CD14-positive monocyte (primary cell): ENCODE measurements around the gene CACUL1. TPM values are rescaled to one million over a fixed set of nuclear protein-coding genes. Genes with fewer than 3 reads are reported as not detected.

Experiments used
- DNase-seq, 3 donors: peaks; one replicate each; pipeline ENCODE4 v3.0.0-alpha.2; 2011 to 2022
- H2AFZ ChIP-seq: 2 replicates; pipeline ENCODE4 v1.6.0; 2012; ENCODE audit warnings: mild to moderate bottlenecking, low read depth, low read length, inconsistent platforms; ENCODE audit not compliant: insufficient read depth, poor library complexity, severe bottlenecking
- H3K27ac ChIP-seq, 2 donors: 1 replicate in 1 of 2; 2 replicates in 1 of 2; pipeline ENCODE4 v1.5.1; 2012 to 2013; ENCODE audit warnings: low read length in 2 of 2, control low read depth in 1 of 2, inconsistent platforms in 1 of 2, low read depth in 1 of 2, mild to moderate bottlenecking in 1 of 2
- H3K27me3 ChIP-seq, 2 donors: one replicate each; pipeline versions ENCODE4 v1.6.0 to v1.6.1; 2011 to 2013; ENCODE audit warnings: low read length in 2 of 2; ENCODE audit not compliant: control insufficient read depth in 2 of 2, insufficient read depth in 2 of 2
- H3K36me3 ChIP-seq, 2 donors: replicated peaks in 1 of 2; 1 replicate in 1 of 2; 2 replicates in 1 of 2; pipeline versions ENCODE4 v1.5.1 to v1.6.1; 2012 to 2013; ENCODE audit warnings: low read length in 2 of 2, control low read depth in 1 of 2, inconsistent platforms in 1 of 2, mild to moderate bottlenecking in 1 of 2; ENCODE audit not compliant: insufficient read depth in 2 of 2, control insufficient read depth in 1 of 2
- H3K4me1 ChIP-seq, 2 donors: 1 replicate in 1 of 2; 2 replicates in 1 of 2; pipeline versions ENCODE4 v1.5.1 to v1.6.1; 2012 to 2013; ENCODE audit warnings: low read length in 2 of 2, control low read depth in 1 of 2, inconsistent platforms in 1 of 2, mild to moderate bottlenecking in 1 of 2, moderate library complexity in 1 of 2; ENCODE audit not compliant: insufficient read depth in 2 of 2, control insufficient read depth in 1 of 2
- H3K4me2 ChIP-seq: replicated peaks from 2 replicates; pipeline ENCODE3; 2012; ENCODE audit warnings: low read length, moderate library complexity, mild to moderate bottlenecking; ENCODE audit not compliant: poor library complexity, severe bottlenecking; ENCODE audit errors: extremely low read depth
- H3K4me3 ChIP-seq, 3 experiments: fragments of 200-600 bp in 1 of 3; sonication (generic) in 1 of 3; replicated peaks in 1 of 3; 1 replicate in 2 of 3; 2 replicates in 1 of 3; pipeline ENCODE4 v1.5.1; 2011 to 2013; ENCODE audit warnings: low read length in 3 of 3, mild to moderate bottlenecking in 3 of 3, control low read depth in 2 of 3, low read depth in 2 of 3, inconsistent platforms in 1 of 3, moderate library complexity in 1 of 3
- H3K79me2 ChIP-seq: 2 replicates; pipeline ENCODE4 v1.6.0; 2012; ENCODE audit warnings: mild to moderate bottlenecking, control low read depth, inconsistent platforms, low read length, moderate library complexity; ENCODE audit not compliant: insufficient read depth
- H3K9ac ChIP-seq: 2 replicates; pipeline ENCODE4 v1.6.0; 2017; ENCODE audit warnings: low read length, mild to moderate bottlenecking; ENCODE audit not compliant: insufficient read depth, poor library complexity, severe bottlenecking
- H3K9me3 ChIP-seq, 2 donors: replicated peaks in 1 of 2; 1 replicate in 1 of 2; 2 replicates in 1 of 2; pipeline versions ENCODE4 v1.5.1 to v1.6.1; 2012 to 2013; ENCODE audit warnings: low read length in 2 of 2, control low read depth in 1 of 2; ENCODE audit not compliant: control insufficient read depth in 1 of 2, insufficient read depth in 1 of 2
- H4K20me1 ChIP-seq: 2 replicates; pipeline ENCODE4 v1.6.0; 2012; ENCODE audit warnings: mild to moderate bottlenecking, low read length, control low read depth, moderate library complexity; ENCODE audit not compliant: insufficient read depth
- H3K27ac Mint-ChIP-seq, 7 donors: one replicate each; pipeline ENCODE4 v1.8.0; 2020; ENCODE audit warnings: mild to moderate bottlenecking in 7 of 7, mixed read lengths in 7 of 7, moderate library complexity in 6 of 7, inconsistent platforms in 2 of 7
- H3K27me3 Mint-ChIP-seq, 3 donors: one replicate each; pipeline ENCODE4 v1.8.0; 2021 to 2022; ENCODE audit warnings: low read depth in 3 of 3, mild to moderate bottlenecking in 3 of 3, mixed read lengths in 3 of 3, moderate library complexity in 3 of 3, inconsistent platforms in 1 of 3
- H3K36me3 Mint-ChIP-seq, 2 donors: one replicate each; pipeline ENCODE4 v1.8.0; 2020; ENCODE audit warnings: mixed read lengths in 2 of 2, inconsistent platforms in 1 of 2, mild to moderate bottlenecking in 1 of 2
- H3K4me1 Mint-ChIP-seq: one replicate; pipeline ENCODE4 v1.8.0; 2020; ENCODE audit warnings: mild to moderate bottlenecking, mixed read lengths
- H3K4me3 Mint-ChIP-seq, 2 donors: one replicate each; pipeline ENCODE4 v1.8.0; 2020; ENCODE audit warnings: mild to moderate bottlenecking in 2 of 2, mixed read lengths in 2 of 2, moderate library complexity in 1 of 2
- H3K9me3 Mint-ChIP-seq, 7 donors: one replicate each; pipeline ENCODE4 v1.8.0; 2020 to 2022; ENCODE audit warnings: mixed read lengths in 7 of 7, mild to moderate bottlenecking in 6 of 7, moderate library complexity in 6 of 7, inconsistent platforms in 2 of 7
- WGBS: methylation state at CpG from one replicate; pipeline ENCODE4 v1.1.5; 2013; ENCODE audit warnings: missing lambda C conversion rate; ENCODE audit not compliant: insufficient coverage; 5-methylcytosine and 5-hydroxymethylcytosine counted together
- intact Hi-C, 2 donors: fragments of 100-400 bp; cut with micrococcal nuclease; formaldehyde crosslinking; loops; one replicate each; pipeline versions ENCODE4 v1.15.0 to v1.15.1; 2023
- polyA plus RNA-seq, 3 donors: library from polyadenylated mRNA; depleted of rRNA in 1 of 3; unstranded in 2 of 3; stranded (reverse) in 1 of 3; fragments of 300-500 nt in 2 of 3; fragments of >200 nt in 1 of 3; fragmentation: Illumina TruSeq in 2 of 3; gene quantifications; 1 replicate in 2 of 3; 2 replicates in 1 of 3; pipeline ENCODE4 v1.2.3, GENCODE V29; 2012 to 2021
- TF ChIP-seq, protein P1 (sequence below): fragments of 200-600 bp; IDR thresholded peaks from one replicate; pipeline ENCODE4 v1.8.0; 2022; ENCODE audit warnings: antibody characterized with exemption, mild to moderate bottlenecking

The CACUL1 gene
- polyA plus RNA-seq, 3 donors: 18.1 to 50.8 (median 38.8) TPM

DNA sequence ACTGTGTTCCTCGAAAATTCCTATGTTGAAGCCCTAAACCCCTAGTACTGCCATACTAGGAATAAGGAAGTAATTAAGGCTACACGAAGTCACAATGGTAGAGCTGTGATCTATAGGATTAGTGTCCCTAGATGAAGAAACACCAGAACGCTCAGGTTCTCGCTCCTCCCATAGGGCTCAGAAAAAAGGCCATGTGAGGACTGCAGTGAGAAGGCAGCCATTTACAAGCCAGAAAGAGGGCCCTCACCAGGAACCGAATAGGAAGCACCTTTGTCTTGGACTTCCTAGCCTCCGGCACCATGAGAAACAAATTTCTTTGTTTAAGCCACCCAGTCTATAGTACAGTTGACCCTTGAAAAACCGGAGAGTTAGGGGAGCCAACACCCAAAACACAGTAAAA lies 46.2 kb downstream of the CACUL1 start:
- Histone ChIP-seq H3K4me1 (no peaks in the 10 kb centered on the region), H3K27me3 (no peaks in the 10 kb centered on the region), H3K9ac (no peak overlapping the region), H3K9me3 (no peaks in the 10 kb centered on the region), H3K27ac (no peak overlapping the region), H3K4me2 (no peak overlapping the region), H2AFZ (no peak overlapping the region), H3K79me2 (no peaks in the 10 kb centered on the region), H3K4me3 (no peak overlapping the region), H4K20me1 (peaks cover 90% of the 10 kb centered on the region), H3K36me3 (peaks cover 15 to 51% of the 10 kb centered on the region in 2 donors)
- H3K9me3 Mint-ChIP-seq: no peaks in the 10 kb centered on the region
- DNase-seq: no peak
- peaks cover 0 to 2% (median 0%) of the 10 kb centered on the region in 3 donors for H3K27me3 Mint-ChIP-seq
- WGBS: 100% methylated on average over 3 of the region's 7 CpGs
- peaks cover 33 to 36% of the 10 kb centered on the region in 2 donors for H3K36me3 Mint-ChIP-seq
- no peak overlapping the region for H3K27ac Mint-ChIP-seq
- no peak overlapping the region for H3K4me3 Mint-ChIP-seq
- intact Hi-C loops: no loop called here
- TF ChIP-seq, protein P1, sequence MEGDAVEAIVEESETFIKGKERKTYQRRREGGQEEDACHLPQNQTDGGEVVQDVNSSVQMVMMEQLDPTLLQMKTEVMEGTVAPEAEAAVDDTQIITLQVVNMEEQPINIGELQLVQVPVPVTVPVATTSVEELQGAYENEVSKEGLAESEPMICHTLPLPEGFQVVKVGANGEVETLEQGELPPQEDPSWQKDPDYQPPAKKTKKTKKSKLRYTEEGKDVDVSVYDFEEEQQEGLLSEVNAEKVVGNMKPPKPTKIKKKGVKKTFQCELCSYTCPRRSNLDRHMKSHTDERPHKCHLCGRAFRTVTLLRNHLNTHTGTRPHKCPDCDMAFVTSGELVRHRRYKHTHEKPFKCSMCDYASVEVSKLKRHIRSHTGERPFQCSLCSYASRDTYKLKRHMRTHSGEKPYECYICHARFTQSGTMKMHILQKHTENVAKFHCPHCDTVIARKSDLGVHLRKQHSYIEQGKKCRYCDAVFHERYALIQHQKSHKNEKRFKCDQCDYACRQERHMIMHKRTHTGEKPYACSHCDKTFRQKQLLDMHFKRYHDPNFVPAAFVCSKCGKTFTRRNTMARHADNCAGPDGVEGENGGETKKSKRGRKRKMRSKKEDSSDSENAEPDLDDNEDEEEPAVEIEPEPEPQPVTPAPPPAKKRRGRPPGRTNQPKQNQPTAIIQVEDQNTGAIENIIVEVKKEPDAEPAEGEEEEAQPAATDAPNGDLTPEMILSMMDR: no peak
- H3K4me1 Mint-ChIP-seq: peaks cover 2% of the 10 kb centered on the region

DNA sequence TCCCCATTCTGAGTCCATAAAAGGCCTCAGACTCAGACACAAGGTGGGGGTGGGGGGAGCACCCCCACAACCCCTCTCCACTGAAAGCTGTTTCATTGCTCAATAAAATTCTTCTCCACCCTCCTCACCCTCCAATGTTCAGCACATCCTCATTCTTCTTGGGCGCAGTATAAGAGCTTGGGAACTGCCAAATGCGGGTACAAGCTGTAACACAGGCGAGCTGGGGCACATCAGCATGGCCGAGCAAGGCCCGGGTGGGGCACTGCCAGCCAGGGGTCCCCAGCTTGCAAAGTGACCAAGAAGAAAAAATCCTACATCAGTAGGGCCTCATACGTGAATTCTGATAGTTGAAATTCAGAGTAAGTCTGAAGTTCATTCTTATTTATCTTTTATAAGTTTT lies 50.1 kb downstream of the CACUL1 start:
- TF ChIP-seq, protein P1: no peak
- peaks cover 53 to 54% of the 10 kb centered on the region in 2 donors for H3K36me3 Mint-ChIP-seq
- intact Hi-C loops: no loop called here
- Histone ChIP-seq H3K36me3 (peaks cover 28 to 71% of the 10 kb centered on the region in 2 donors), H3K4me2 (no peak overlapping the region), H3K4me1 (no peaks in the 10 kb centered on the region), H3K27me3 (no peaks in the 10 kb centered on the region), H3K9ac (no peak overlapping the region), H3K27ac (no peak overlapping the region), H2AFZ (no peak overlapping the region), H3K9me3 (no peaks in the 10 kb centered on the region), H3K4me3 (no peak overlapping the region), H4K20me1 (peaks cover 68% of the 10 kb centered on the region), H3K79me2 (no peaks in the 10 kb centered on the region)
- WGBS: 100% methylated on average over 1 of the region's 6 CpGs
- no peak for DNase-seq
- peaks cover 2% of the 10 kb centered on the region for H3K4me1 Mint-ChIP-seq
- H3K27me3 Mint-ChIP-seq: peaks cover 0 to 1% (median 0%) of the 10 kb centered on the region in 3 donors
- no peaks in the 10 kb centered on the region for H3K9me3 Mint-ChIP-seq
- H3K27ac Mint-ChIP-seq: peak overlapping the region in 2 of 7 donors; percentile 33 to 50
- H3K4me3 Mint-ChIP-seq: no peak overlapping the region
